Measurements from ENCODE around the gene TENT4A. TPM values are rescaled to one million over a fixed set of nuclear protein-coding genes. Genes with fewer than 3 reads are reported as not detected.
A peak's percentile ranks its signal among the peaks of the same experiment; 100 is the strongest.

The TENT4A gene
- total and polyA plus RNA-seq, 10 of the 15 experiments (the other 5 are each of a cell fraction or from before 2014, with no cell fraction given): 1.4 to 30.6 (median 12.5) TPM

DNA sequence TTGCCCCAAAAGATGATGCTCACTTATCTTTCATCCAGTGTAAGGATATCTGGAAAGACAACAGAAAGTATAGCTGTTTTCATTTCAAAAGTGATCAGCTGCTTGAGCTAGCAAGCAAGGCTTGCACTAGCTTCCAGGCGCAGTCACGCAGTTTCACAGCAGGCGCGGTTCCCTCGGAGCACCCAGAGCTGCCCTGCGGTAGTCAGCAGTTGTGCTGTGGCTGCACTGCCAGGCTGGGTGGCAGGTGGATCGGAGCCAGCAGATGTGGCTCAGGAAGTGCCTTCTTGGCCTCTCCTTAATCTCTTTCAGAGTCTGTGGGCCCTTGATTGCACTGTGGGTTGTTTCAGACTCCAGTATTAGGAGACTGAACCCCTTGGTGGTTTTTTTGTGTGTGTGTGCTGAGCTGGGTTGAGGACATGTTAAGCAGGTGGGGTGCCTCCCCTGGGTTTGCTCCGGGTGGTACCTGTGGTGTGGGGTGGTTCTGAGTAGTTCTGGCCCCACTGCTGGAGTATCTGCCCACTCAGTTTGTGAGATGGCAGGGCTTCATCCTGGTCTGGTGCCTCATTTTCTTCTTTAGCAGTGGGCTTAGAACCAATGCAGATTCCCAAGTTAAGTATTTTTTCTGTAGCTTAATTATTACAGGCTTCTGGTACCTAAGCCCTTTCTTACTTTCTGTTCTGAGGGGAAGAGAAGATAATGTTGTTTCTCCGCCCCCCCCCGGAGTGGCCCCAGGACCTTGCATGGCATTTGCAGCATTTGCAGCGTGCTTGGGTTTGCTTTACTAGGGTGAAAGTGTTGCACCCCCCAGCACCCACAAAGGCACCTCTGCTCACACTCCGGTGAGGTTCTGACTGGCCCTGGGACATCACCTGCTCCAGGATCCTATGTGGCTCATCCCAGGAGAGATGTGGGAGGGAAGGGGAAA, 16.4 kb downstream of the TENT4A start (continued):
- TF ChIP-seq CHD1 (IDR thresholded peaks at IDR 0.05; ENCODE audit: low read depth, low read length): no peak
- TF ChIP-seq ASH2L (IDR thresholded peaks at IDR 0.05; ENCODE audit: borderline replicate concordance, low read depth): no peak

DNA sequence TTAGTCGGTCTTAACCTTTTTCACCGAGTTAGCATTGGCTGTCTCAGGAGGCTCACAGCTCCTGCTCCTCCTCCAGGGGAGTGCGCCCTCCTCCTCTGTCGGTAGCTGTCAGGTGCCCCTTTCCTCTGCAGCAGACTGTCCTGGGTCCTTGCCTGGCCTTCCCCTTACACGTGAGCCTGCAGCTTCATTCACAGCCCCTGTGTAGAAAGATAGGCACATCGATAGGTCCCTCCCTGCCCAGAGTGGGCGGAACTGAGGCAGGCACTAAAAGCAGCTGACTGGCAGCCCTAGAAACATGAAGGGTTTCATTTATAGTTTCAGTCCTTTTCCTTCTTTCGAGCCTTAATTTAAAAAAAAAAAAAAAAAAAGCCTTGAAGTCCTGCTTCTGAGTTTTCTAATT, 17.2 kb downstream of the TENT4A start:
- in situ Hi-C loops (cut with MboI): loop anchor here (10.0 kb wide), 3 partner anchors 356 to 976 kb away; partner anchors contain the start of gene MED10
- ChIA-PET SMC1A (ENCODE audit: uncharacterized antibody, unreplicated experiment) (interaction anchor here (1.1 to 4.8 kb wide), 6 partner anchors 8 to 236 kb away, joined by 3 to 41 read pairs (median 18); partner anchors contain the start of genes NSUN2 and SRD5A1), RAD21 (ENCODE audit: unreplicated experiment) (interaction anchor here (0.7 to 5.3 kb wide), 10 partner anchors 9 to 1254 kb away, joined by 3 to 32 read pairs (median 5); partner anchors contain the start of genes NSUN2, SRD5A1 and TENT4A), POLR2A (interaction anchor here (0.7 to 5.4 kb wide), 5 partner anchors 12 to 497 kb away, joined by 3 to 35 read pairs (median 3); no protein-coding TSS in a partner anchor), CTCF (interaction anchor here (0.9 to 4.5 kb wide), 8 partner anchors 8 to 113 kb away, joined by 3 to 17 read pairs (median 4); partner anchors contain the start of genes NSUN2 and SRD5A1)
- Histone ChIP-seq H3K27ac (ENCODE audit: control insufficient read depth, insufficient read depth) (peak overlapping the region; percentile 84; the same call in 1 of the 2 replicates), H3K27me3 (replicated peaks in 1 of 2; ENCODE audit: control insufficient read depth in 2 of 2, insufficient read depth in 2 of 2, low read length in 1 of 2) (no peaks in the 10 kb centered on the region), H3K4me2 (ENCODE audit: control insufficient read depth, insufficient read depth) (peak overlapping the region; percentile 76), H3K79me2 (ENCODE audit: control insufficient read depth, insufficient read depth, low read length) (peaks cover 100% of the 10 kb centered on the region), H2AFZ (ENCODE audit: control insufficient read depth, low read depth, low read length) (no peak overlapping the region), H4K20me1 (ENCODE audit: control insufficient read depth, insufficient read depth) (no peaks in the 10 kb centered on the region), H3K4me3 (0 out of 2 replicates have a peak overlapping the region, but pooled peaks have one; percentile 19), H3K36me3 (ENCODE audit: control insufficient read depth in 2 of 2, insufficient read depth in 2 of 2, low read length in 1 of 2) (peaks cover 5 to 16% of the 10 kb centered on the region in 2 experiments; a peak in 3 of 4 replicates), H3K9me3 (replicated peaks; ENCODE audit: control insufficient read depth, insufficient read depth, low read length) (no peaks in the 10 kb centered on the region), H3K9ac (ENCODE audit: control insufficient read depth, insufficient read depth, low read length) (no peak overlapping the region), H3K4me1 (ENCODE audit: control insufficient read depth, insufficient read depth, low read length) (peaks cover 75% of the 10 kb centered on the region)
- DNase-seq (ENCODE audit: low read depth, low spot score): no peak
- BruUV-seq (replicated peaks): no TSS peak
- 68% methylated on average over 8 of the region's 8 CpGs for WGBS (ENCODE audit: insufficient coverage, insufficient replicate concordance, low lambda C conversion rate, missing lambda C conversion rate)
- intact Hi-C loops (cut with micrococcal nuclease; ENCODE audit: unreplicated experiment): no loop called here
- FAIRE-seq: no peak
- peak; percentile 49 for ATAC-seq
- TF ChIP-seq BHLHE40 (IDR thresholded peaks at IDR 0.05; ENCODE audit: borderline replicate concordance in 1 of 2, low read depth in 2 of 2, low read length in 1 of 2): peak; percentile 43 to 87; a peak in 2 of 4 replicates
- TF ChIP-seq SUZ12 (IDR thresholded peaks at IDR 0.05; ENCODE audit: unreplicated experiment): no peak
- TF ChIP-seq HCFC1 (IDR thresholded peaks at IDR 0.05; ENCODE audit: low read length): no peak
- TF ChIP-seq, protein P1, sequence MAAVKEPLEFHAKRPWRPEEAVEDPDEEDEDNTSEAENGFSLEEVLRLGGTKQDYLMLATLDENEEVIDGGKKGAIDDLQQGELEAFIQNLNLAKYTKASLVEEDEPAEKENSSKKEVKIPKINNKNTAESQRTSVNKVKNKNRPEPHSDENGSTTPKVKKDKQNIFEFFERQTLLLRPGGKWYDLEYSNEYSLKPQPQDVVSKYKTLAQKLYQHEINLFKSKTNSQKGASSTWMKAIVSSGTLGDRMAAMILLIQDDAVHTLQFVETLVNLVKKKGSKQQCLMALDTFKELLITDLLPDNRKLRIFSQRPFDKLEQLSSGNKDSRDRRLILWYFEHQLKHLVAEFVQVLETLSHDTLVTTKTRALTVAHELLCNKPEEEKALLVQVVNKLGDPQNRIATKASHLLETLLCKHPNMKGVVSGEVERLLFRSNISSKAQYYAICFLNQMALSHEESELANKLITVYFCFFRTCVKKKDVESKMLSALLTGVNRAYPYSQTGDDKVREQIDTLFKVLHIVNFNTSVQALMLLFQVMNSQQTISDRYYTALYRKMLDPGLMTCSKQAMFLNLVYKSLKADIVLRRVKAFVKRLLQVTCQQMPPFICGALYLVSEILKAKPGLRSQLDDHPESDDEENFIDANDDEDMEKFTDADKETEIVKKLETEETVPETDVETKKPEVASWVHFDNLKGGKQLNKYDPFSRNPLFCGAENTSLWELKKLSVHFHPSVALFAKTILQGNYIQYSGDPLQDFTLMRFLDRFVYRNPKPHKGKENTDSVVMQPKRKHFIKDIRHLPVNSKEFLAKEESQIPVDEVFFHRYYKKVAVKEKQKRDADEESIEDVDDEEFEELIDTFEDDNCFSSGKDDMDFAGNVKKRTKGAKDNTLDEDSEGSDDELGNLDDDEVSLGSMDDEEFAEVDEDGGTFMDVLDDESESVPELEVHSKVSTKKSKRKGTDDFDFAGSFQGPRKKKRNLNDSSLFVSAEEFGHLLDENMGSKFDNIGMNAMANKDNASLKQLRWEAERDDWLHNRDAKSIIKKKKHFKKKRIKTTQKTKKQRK (IDR thresholded peaks at IDR 0.05; ENCODE audit: low read depth, low read length): no peak
- no peak; the same call in 1 of the 2 replicates for TF ChIP-seq NBN (IDR thresholded peaks at IDR 0.05)
- no peak for TF ChIP-seq PAX8 (IDR thresholded peaks at IDR 0.05)
- no peak for TF ChIP-seq SREBF1 (IDR thresholded peaks at IDR 0.05; ENCODE audit: low read length)
- TF ChIP-seq SMAD5 (IDR thresholded peaks at IDR 0.05; ENCODE audit: low read depth): no peak
- TF ChIP-seq ATF7 (IDR thresholded peaks at IDR 0.05; ENCODE audit: low read depth): no peak
- TF ChIP-seq NRF1 (conservative IDR thresholded peaks at IDR 0.05; ENCODE audit: low read depth, low read length): no peak
- no peak for TF ChIP-seq RFX5 (IDR thresholded peaks at IDR 0.05; ENCODE audit: low read depth, low read length)
- TF ChIP-seq, protein P2, sequence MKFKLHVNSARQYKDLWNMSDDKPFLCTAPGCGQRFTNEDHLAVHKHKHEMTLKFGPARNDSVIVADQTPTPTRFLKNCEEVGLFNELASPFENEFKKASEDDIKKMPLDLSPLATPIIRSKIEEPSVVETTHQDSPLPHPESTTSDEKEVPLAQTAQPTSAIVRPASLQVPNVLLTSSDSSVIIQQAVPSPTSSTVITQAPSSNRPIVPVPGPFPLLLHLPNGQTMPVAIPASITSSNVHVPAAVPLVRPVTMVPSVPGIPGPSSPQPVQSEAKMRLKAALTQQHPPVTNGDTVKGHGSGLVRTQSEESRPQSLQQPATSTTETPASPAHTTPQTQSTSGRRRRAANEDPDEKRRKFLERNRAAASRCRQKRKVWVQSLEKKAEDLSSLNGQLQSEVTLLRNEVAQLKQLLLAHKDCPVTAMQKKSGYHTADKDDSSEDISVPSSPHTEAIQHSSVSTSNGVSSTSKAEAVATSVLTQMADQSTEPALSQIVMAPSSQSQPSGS (IDR thresholded peaks at IDR 0.05; ENCODE audit: low read length): no peak
- TF ChIP-seq CBX5 (IDR thresholded peaks at IDR 0.05; ENCODE audit: low read depth): no peak
- no peak for TF ChIP-seq ZNF622 (IDR thresholded peaks at IDR 0.05)
- no peak for TF ChIP-seq KDM1A (IDR thresholded peaks at IDR 0.05; ENCODE audit: borderline replicate concordance)
- no peak for TF ChIP-seq SMC3 (IDR thresholded peaks at IDR 0.05; ENCODE audit: borderline replicate concordance, low read length)
